WTC11 (cell line): ENCODE measurements around the gene ATG101. TPM values are rescaled to one million over a fixed set of nuclear protein-coding genes. Genes with fewer than 3 reads are reported as not detected.
A peak's percentile ranks its signal among the peaks of the same experiment; 100 is the strongest.

Source experiments
- ATAC-seq: fragments of 200-7000 bp; cut with Tn5 transposase; 2 replicates; pipeline ENCODE4 v1.10.0; 2021; ENCODE audit warnings: mild to moderate bottlenecking, moderate library complexity
- CTCF ChIA-PET: fragments of 300-600 bp; sonication (Branson Sonifier 250); formaldehyde crosslinking; loops from one replicate; lab custom pipeline; 2021; ENCODE audit warnings: antibody characterized with exemption; lab: Charles Lee
- POLR2A ChIA-PET: fragments of 350-600 bp; sonication (Branson Sonifier 250); formaldehyde crosslinking; loops from one replicate; lab custom pipeline; 2021; ENCODE audit warnings: antibody characterized with exemption; lab: Charles Lee
- DNase-seq: peaks from one replicate; pipeline ENCODE4 v3.0.0; 2021; ENCODE audit warnings: low spot score
- H3K27ac Mint-ChIP-seq: 2 replicates; pipeline ENCODE4 v1.8.0; 2021; ENCODE audit warnings: mixed read lengths
- H3K27me3 Mint-ChIP-seq: 2 replicates; pipeline ENCODE4 v1.8.0; 2021; ENCODE audit warnings: low read depth, mild to moderate bottlenecking, moderate library complexity, mixed read lengths
- H3K36me3 Mint-ChIP-seq: 2 replicates; pipeline ENCODE4 v1.8.0; 2021; ENCODE audit warnings: mixed read lengths
- H3K4me1 Mint-ChIP-seq: 2 replicates; pipeline ENCODE4 v1.8.0; 2022; ENCODE audit warnings: mixed read lengths
- H3K4me3 Mint-ChIP-seq: 2 replicates; pipeline ENCODE4 v1.8.0; 2021; ENCODE audit warnings: mild to moderate bottlenecking, moderate library complexity, mixed read lengths
- H3K9me3 Mint-ChIP-seq: 2 replicates; pipeline ENCODE4 v1.8.0; 2021; ENCODE audit warnings: mixed read lengths
- CREB1 ChIP-seq: sonication (generic); formaldehyde crosslinking; IDR thresholded peaks from 2 replicates; pipeline ENCODE4 v1.8.0; 2023; ENCODE audit warnings: mild to moderate bottlenecking, missing genetic modification reagents
- ELF4 ChIP-seq: sonication (generic); formaldehyde crosslinking; IDR thresholded peaks from 2 replicates; pipeline ENCODE4 v1.8.1; 2022; ENCODE audit warnings: low read depth, mild to moderate bottlenecking, moderate library complexity, missing genetic modification reagents
- ESRRA ChIP-seq: sonication (generic); formaldehyde crosslinking; IDR thresholded peaks from 2 replicates; pipeline ENCODE4 v1.8.1; 2022; ENCODE audit warnings: mild to moderate bottlenecking, missing genetic modification reagents, borderline replicate concordance
- FOXK1 ChIP-seq: sonication (generic); formaldehyde crosslinking; IDR thresholded peaks from 2 replicates; pipeline ENCODE4 v1.8.0; 2022; ENCODE audit warnings: mild to moderate bottlenecking, moderate library complexity, missing genetic modification reagents
- GRHL2 ChIP-seq: fragments of 250-450 bp; sonication (Bioruptor Pico); IDR thresholded peaks from 2 replicates; pipeline ENCODE4 v1.8.0; 2022; ENCODE audit warnings: mild to moderate bottlenecking, moderate library complexity; ENCODE audit not compliant: insufficient replicate concordance, severe bottlenecking
- IRF2 ChIP-seq: sonication (generic); formaldehyde crosslinking; IDR thresholded peaks from 2 replicates; pipeline ENCODE4 v1.8.0; 2022; ENCODE audit warnings: low read depth, missing genetic modification reagents, borderline replicate concordance
- JUN ChIP-seq: sonication (generic); formaldehyde crosslinking; IDR thresholded peaks from 2 replicates; pipeline ENCODE4 v1.8.0; 2023; ENCODE audit warnings: mild to moderate bottlenecking, missing genetic modification reagents
- KAT7 ChIP-seq: sonication (generic); formaldehyde crosslinking; IDR thresholded peaks from 2 replicates; pipeline ENCODE4 v1.8.1; 2023; ENCODE audit warnings: missing genetic modification reagents, mild to moderate bottlenecking, borderline replicate concordance
- NR1H2 ChIP-seq: sonication (generic); formaldehyde crosslinking; IDR thresholded peaks from 2 replicates; pipeline ENCODE4 v1.9.0; 2021; ENCODE audit warnings: mild to moderate bottlenecking, moderate library complexity, missing genetic modification reagents
- OVOL2 ChIP-seq: fragments of 250-450 bp; sonication (Bioruptor Pico); IDR thresholded peaks from 2 replicates; pipeline ENCODE4 v1.9.0; 2021; ENCODE audit warnings: mild to moderate bottlenecking, borderline replicate concordance
- PRRX2 ChIP-seq: fragments of 250-450 bp; sonication (Bioruptor Pico); IDR thresholded peaks from 2 replicates; pipeline ENCODE4 v1.8.0; 2021; ENCODE audit warnings: mild to moderate bottlenecking
- ZNF423 ChIP-seq: fragments of 250-450 bp; sonication (Bioruptor Pico); IDR thresholded peaks from 2 replicates; pipeline ENCODE4 v2.1.2; 2022; ENCODE audit warnings: mild to moderate bottlenecking, moderate library complexity
- total RNA-seq: library from RNA; stranded (reverse); gene quantifications from 3 replicates; pipeline ENCODE4 v1.2.3, GENCODE V29; 2021
- TF ChIP-seq, protein P1 (sequence below): sonication (generic); formaldehyde crosslinking; IDR thresholded peaks from 2 replicates; pipeline ENCODE4 v1.8.1; 2023; ENCODE audit warnings: mild to moderate bottlenecking, missing genetic modification reagents, moderate library complexity
- TF ChIP-seq, protein P2 (sequence below): sonication (generic); formaldehyde crosslinking; IDR thresholded peaks from 2 replicates; pipeline ENCODE4 v1.8.0; 2022; ENCODE audit warnings: mild to moderate bottlenecking, missing genetic modification reagents
- TF ChIP-seq, protein P3 (sequence below): fragments of 250-450 bp; sonication (Bioruptor Pico); IDR thresholded peaks from 2 replicates; pipeline ENCODE4 v1.9.0; 2021; ENCODE audit warnings: mild to moderate bottlenecking, borderline replicate concordance
- TF ChIP-seq, protein P4 (sequence below): sonication (generic); formaldehyde crosslinking; IDR thresholded peaks from 2 replicates; pipeline ENCODE4 v1.8.1; 2023; ENCODE audit warnings: mild to moderate bottlenecking, missing genetic modification reagents
- TF ChIP-seq, protein P5 (sequence below): sonication (generic); formaldehyde crosslinking; IDR thresholded peaks from 2 replicates; pipeline ENCODE4 v1.8.1; 2022; ENCODE audit warnings: low read depth, mild to moderate bottlenecking, moderate library complexity, missing genetic modification reagents, borderline replicate concordance
- TF ChIP-seq, protein P6 (sequence below): fragments of 200-600 bp; IDR thresholded peaks from 2 replicates; pipeline ENCODE4 v1.8.0; 2022; ENCODE audit warnings: antibody characterized with exemption

ATG101 gene
- total RNA-seq, 1 experiment from 2014 or later = 52.1 TPM

DNA sequence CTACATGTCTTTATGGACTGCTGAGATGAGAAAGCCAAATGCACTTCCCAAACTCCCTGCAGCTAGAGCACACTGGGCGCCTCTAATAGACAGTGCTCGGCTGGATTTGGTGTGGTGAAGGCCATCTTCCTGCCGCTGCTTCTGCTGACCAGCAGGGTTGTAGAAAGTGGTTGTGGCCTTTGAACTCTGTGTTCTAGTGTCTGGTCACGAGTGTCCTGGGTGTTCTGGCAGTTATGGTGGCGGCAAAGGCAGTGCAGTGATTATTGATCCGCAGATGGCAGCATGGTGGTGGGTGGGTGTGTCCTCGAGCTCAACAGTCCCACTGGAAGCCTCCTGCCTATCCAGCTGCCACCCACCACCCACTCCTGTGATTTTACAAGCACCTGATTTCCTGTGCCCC, 53.1 kb downstream of the ATG101 start:
- CTCF ChIA-PET = interaction anchor here (0.6 to 13.2 kb wide), 15 partner anchors 7 to 205 kb away, joined by 3 to 435 read pairs (median 7); partner anchors contain the start of genes SMIM41 and TAMALIN
- POLR2A ChIA-PET = interaction anchor here (0.6 to 0.7 kb wide), 2 partner anchors 64 to 87 kb away, joined by 4 to 6 read pairs; no protein-coding TSS in a partner anchor

DNA sequence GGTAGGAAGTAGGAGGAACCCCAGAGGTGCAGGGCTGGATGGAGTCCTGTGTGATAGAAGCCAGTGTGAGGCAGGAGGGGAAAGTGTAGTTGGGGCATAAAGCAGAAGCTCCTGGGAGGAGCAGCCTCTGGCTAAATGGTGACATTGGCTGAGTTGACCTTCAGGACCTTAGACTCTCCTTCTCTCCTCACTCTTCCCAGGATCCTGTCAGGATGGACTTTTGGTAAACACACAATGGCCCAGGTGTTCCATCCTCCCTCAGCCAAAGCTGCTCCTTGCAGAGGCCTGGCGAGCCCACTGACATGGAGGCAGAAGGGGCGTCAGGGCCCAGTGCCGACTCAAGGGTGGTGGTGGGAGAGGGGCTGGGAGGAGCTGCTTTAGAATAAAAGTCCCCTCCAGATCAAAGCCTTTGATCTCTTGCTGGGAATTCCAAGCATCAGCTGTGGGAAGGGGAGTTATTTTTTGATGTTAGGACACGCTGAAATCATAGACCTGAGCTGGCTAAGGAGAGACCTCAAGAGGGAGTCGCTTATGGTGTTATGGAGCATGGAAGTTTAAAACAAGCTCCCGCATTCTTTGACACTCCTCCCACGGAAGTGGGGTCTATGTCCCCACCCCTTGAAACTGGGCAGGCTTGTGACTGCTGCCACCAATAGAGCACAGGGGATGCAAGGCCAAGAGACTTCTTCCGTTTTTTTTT, 53.9 kb downstream of the ATG101 start:
- POLR2A ChIA-PET = interaction anchor here (0.6 to 0.7 kb wide), 2 partner anchors 64 to 87 kb away, joined by 4 to 6 read pairs; no protein-coding TSS in a partner anchor
- H3K4me3 Mint-ChIP-seq = no peak overlapping the region
- H3K4me1 Mint-ChIP-seq = peaks cover 91% of the 10 kb centered on the region
- no peaks in the 10 kb centered on the region for H3K9me3 Mint-ChIP-seq
- no peak for TF ChIP-seq IRF2 (CRISPR knock-in tag)
- CTCF ChIA-PET = interaction anchor here (0.6 to 13.2 kb wide), 18 partner anchors 15 to 225 kb away, joined by 3 to 435 read pairs (median 6); partner anchors contain the start of genes ATG101, SMIM41 and TAMALIN
- H3K36me3 Mint-ChIP-seq = no peaks in the 10 kb centered on the region
- ATAC-seq (no peak), DNase-seq (no peak)
- H3K27ac Mint-ChIP-seq = no peak overlapping the region
- 0 out of 2 replicates have a peak, but pooled peaks cover 4% of the 10 kb centered on the region for H3K27me3 Mint-ChIP-seq

More for the DNA sequence above, 53.1 kb downstream of the ATG101 start:
- DNase-seq = no peak
- H3K27ac Mint-ChIP-seq = no peak overlapping the region
- no peak for ATAC-seq
- peaks cover 90% of the 10 kb centered on the region for H3K4me1 Mint-ChIP-seq
- no peaks in the 10 kb centered on the region for H3K36me3 Mint-ChIP-seq
- no peak overlapping the region for H3K4me3 Mint-ChIP-seq
- TF ChIP-seq, protein P1, sequence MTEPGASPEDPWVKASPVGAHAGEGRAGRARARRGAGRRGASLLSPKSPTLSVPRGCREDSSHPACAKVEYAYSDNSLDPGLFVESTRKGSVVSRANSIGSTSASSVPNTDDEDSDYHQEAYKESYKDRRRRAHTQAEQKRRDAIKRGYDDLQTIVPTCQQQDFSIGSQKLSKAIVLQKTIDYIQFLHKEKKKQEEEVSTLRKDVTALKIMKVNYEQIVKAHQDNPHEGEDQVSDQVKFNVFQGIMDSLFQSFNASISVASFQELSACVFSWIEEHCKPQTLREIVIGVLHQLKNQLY = no peak
- TF ChIP-seq CREB1 (CRISPR knock-in tag) (no peak), PRRX2 (CRISPR knock-in tag) (no peak), KAT7 (CRISPR knock-in tag) (no peak), NR1H2 (CRISPR knock-in tag) (no peak), IRF2 (CRISPR knock-in tag) (no peak), JUN (CRISPR knock-in tag) (no peak), ESRRA (CRISPR knock-in tag) (no peak)
- TF ChIP-seq, protein P2, sequence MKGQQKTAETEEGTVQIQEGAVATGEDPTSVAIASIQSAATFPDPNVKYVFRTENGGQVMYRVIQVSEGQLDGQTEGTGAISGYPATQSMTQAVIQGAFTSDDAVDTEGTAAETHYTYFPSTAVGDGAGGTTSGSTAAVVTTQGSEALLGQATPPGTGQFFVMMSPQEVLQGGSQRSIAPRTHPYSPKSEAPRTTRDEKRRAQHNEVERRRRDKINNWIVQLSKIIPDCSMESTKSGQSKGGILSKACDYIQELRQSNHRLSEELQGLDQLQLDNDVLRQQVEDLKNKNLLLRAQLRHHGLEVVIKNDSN (CRISPR knock-in tag) = no peak
- TF ChIP-seq, protein P3, sequence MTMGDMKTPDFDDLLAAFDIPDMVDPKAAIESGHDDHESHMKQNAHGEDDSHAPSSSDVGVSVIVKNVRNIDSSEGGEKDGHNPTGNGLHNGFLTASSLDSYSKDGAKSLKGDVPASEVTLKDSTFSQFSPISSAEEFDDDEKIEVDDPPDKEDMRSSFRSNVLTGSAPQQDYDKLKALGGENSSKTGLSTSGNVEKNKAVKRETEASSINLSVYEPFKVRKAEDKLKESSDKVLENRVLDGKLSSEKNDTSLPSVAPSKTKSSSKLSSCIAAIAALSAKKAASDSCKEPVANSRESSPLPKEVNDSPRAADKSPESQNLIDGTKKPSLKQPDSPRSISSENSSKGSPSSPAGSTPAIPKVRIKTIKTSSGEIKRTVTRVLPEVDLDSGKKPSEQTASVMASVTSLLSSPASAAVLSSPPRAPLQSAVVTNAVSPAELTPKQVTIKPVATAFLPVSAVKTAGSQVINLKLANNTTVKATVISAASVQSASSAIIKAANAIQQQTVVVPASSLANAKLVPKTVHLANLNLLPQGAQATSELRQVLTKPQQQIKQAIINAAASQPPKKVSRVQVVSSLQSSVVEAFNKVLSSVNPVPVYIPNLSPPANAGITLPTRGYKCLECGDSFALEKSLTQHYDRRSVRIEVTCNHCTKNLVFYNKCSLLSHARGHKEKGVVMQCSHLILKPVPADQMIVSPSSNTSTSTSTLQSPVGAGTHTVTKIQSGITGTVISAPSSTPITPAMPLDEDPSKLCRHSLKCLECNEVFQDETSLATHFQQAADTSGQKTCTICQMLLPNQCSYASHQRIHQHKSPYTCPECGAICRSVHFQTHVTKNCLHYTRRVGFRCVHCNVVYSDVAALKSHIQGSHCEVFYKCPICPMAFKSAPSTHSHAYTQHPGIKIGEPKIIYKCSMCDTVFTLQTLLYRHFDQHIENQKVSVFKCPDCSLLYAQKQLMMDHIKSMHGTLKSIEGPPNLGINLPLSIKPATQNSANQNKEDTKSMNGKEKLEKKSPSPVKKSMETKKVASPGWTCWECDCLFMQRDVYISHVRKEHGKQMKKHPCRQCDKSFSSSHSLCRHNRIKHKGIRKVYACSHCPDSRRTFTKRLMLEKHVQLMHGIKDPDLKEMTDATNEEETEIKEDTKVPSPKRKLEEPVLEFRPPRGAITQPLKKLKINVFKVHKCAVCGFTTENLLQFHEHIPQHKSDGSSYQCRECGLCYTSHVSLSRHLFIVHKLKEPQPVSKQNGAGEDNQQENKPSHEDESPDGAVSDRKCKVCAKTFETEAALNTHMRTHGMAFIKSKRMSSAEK (CRISPR knock-in tag) = no peak
- TF ChIP-seq, protein P4, sequence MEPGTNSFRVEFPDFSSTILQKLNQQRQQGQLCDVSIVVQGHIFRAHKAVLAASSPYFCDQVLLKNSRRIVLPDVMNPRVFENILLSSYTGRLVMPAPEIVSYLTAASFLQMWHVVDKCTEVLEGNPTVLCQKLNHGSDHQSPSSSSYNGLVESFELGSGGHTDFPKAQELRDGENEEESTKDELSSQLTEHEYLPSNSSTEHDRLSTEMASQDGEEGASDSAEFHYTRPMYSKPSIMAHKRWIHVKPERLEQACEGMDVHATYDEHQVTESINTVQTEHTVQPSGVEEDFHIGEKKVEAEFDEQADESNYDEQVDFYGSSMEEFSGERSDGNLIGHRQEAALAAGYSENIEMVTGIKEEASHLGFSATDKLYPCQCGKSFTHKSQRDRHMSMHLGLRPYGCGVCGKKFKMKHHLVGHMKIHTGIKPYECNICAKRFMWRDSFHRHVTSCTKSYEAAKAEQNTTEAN (CRISPR knock-in tag) = no peak
- TF ChIP-seq, all 79 proteins: peak for 0
- Mint-ChIP-seq H3K9me3 (no peaks in the 10 kb centered on the region), H3K27me3 (0 out of 2 replicates have a peak, but pooled peaks cover 4% of the 10 kb centered on the region)

DNA sequence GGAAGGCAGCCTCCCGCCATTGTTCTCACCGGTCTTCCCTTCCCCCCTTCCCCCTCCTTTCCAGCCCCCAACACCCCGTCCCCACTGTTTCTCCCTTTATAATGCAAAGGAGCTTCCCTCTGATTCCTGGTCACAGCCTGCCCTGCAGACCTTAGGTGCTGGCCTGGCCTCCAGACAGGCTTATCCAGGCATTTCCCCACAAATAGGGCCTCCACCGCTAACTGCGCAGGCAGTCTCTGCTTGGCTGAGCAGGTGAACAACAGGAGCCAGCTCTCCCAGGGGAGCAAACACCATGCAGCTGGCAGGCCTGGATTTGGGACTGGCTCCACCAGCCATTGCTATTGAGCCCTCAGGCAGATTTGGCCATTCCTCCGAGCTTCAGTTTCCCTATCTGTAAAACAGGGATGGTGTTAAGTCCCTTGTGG, 55.7 kb downstream of the ATG101 start:
- peak overlapping the region; percentile 32; the same call in 1 of the 2 replicates for H3K4me3 Mint-ChIP-seq
- ChIA-PET CTCF (interaction anchor here (0.6 to 13.2 kb wide), 28 partner anchors 9 to 753 kb away, joined by 3 to 435 read pairs (median 4); partner anchors contain the start of genes ATG101 and SMIM41), POLR2A (interaction anchor here (0.5 to 0.9 kb wide), 3 partner anchors 22 to 1340 kb away, joined by 3 read pairs; no protein-coding TSS in a partner anchor)
- H3K27ac Mint-ChIP-seq = peak overlapping the region; percentile 97
- ATAC-seq = peak; percentile 81
- no peaks in the 10 kb centered on the region for H3K36me3 Mint-ChIP-seq
- H3K27me3 Mint-ChIP-seq = 0 out of 2 replicates have a peak, but pooled peaks cover 4% of the 10 kb centered on the region
- DNase-seq = peak; percentile 65
- H3K4me1 Mint-ChIP-seq = peaks cover 79% of the 10 kb centered on the region
- no peaks in the 10 kb centered on the region for H3K9me3 Mint-ChIP-seq
- TF ChIP-seq, protein P5, sequence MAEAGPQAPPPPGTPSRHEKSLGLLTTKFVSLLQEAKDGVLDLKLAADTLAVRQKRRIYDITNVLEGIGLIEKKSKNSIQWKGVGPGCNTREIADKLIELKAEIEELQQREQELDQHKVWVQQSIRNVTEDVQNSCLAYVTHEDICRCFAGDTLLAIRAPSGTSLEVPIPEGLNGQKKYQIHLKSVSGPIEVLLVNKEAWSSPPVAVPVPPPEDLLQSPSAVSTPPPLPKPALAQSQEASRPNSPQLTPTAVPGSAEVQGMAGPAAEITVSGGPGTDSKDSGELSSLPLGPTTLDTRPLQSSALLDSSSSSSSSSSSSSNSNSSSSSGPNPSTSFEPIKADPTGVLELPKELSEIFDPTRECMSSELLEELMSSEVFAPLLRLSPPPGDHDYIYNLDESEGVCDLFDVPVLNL = no peak
- TF ChIP-seq, protein P6, sequence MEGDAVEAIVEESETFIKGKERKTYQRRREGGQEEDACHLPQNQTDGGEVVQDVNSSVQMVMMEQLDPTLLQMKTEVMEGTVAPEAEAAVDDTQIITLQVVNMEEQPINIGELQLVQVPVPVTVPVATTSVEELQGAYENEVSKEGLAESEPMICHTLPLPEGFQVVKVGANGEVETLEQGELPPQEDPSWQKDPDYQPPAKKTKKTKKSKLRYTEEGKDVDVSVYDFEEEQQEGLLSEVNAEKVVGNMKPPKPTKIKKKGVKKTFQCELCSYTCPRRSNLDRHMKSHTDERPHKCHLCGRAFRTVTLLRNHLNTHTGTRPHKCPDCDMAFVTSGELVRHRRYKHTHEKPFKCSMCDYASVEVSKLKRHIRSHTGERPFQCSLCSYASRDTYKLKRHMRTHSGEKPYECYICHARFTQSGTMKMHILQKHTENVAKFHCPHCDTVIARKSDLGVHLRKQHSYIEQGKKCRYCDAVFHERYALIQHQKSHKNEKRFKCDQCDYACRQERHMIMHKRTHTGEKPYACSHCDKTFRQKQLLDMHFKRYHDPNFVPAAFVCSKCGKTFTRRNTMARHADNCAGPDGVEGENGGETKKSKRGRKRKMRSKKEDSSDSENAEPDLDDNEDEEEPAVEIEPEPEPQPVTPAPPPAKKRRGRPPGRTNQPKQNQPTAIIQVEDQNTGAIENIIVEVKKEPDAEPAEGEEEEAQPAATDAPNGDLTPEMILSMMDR = no peak
- TF ChIP-seq OVOL2 (CRISPR knock-in tag) = no peak
- 0 out of 2 replicates have a peak, but pooled peaks have one; percentile 7 for TF ChIP-seq FOXK1
- TF ChIP-seq ELF4 (CRISPR knock-in tag) = no peak
- peak; percentile 86 for TF ChIP-seq ZNF423 (CRISPR knock-in tag)
- TF ChIP-seq GRHL2 (CRISPR knock-in tag) = no peak
